Spleen (tissue), 7 donors: Measurements from ENCODE around the gene RIBC2.

Source experiments
- CTCF ChIP-seq, 11 experiments: fragments of 200-600 bp in 7 of 11; fragments of 450-650 bp in 4 of 11; sonication (generic) in 4 of 11; IDR thresholded peaks in 8 of 11; conservative IDR thresholded peaks in 3 of 11; 1 replicate in 7 of 11; 2 replicates in 4 of 11; pipeline versions ENCODE4 v1.4.0 to v1.8.0; 2016 to 2021; ENCODE audit warnings: antibody characterized with exemption in 11 of 11, inconsistent platforms in 4 of 11, mild to moderate bottlenecking in 1 of 11
- POLR2A ChIP-seq, 3 donors: fragments of 450-650 bp; IDR thresholded peaks; one replicate each; pipeline ENCODE4 v1.5.1; 2017; ENCODE audit warnings: antibody characterized with exemption in 3 of 3, mild to moderate bottlenecking in 1 of 3
- donor health status: DM: no; HTN: no; CAD: no; lungs with moderate emphysema.
- donor health status: DM: no; HTN: no; CAD: no.
- donor health status: DM: no; HTN: no; CAD: no.

DNA sequence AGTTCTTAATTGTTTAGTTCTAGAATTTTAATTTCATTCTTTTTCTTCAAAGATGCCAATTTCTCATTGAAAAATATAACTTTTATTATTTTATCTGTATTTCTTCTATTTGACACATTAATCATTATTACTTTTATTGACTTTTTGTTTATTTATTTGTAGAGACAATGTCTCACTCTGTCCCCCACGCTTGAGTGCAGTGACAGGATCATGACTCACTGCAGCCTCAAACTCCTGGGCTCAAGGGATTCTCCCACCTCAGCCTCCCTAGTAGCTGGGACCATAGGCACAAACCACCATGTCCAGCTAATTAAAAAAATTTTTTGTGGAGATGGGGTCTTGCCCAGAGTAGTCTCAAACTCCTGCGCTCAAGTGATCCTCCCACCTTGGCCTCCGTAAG is 58.9 kb downstream of the RIBC2 start:
- TF ChIP-seq CTCF (IDR thresholded peaks at IDR 0.05 in 8 of 11, conservative IDR thresholded peaks at IDR 0.05 in 3 of 11), result no peak
- no peak for TF ChIP-seq POLR2A (IDR thresholded peaks at IDR 0.05)
